ENCODE measurements around the gene TENT5C.

Gene TENT5C

GRCh38 chr1:117665556-117666270, 59.9 kb downstream of the TENT5C start:
- Histone ChIP-seq H3K9me3 (ENCODE audit: control insufficient read depth, insufficient read depth, low read length) (no peaks in the 10 kb centered on the region), H3K36me3 (ENCODE audit: control insufficient read depth, low read length) (no peaks in the 10 kb centered on the region), H3K4me2 (ENCODE audit: low read length) (no peak overlapping the region), H4K20me1 (ENCODE audit: control insufficient read depth, insufficient read depth, low read depth, low read length) (no peaks in the 10 kb centered on the region), H3F3A (ENCODE audit: control insufficient read depth, insufficient read depth) (no peaks in the 10 kb centered on the region), H3K27ac (ENCODE audit: low read depth, low read length) (no peak overlapping the region), H3K4me1 (ENCODE audit: control insufficient read depth, low read length) (peaks cover 22% of the 10 kb centered on the region), H3K27me3 (ENCODE audit: control insufficient read depth, low read length) (no peaks in the 10 kb centered on the region), H3K79me2 (ENCODE audit: control insufficient read depth, low read length) (no peaks in the 10 kb centered on the region), H3K9me2 (replicated peaks; ENCODE audit: control insufficient read depth, low read length) (no peaks in the 10 kb centered on the region), H3K4me3 (ENCODE audit: low read length) (no peak overlapping the region)
- TF ChIP-seq EZH2phosphoT487 (IDR thresholded peaks at IDR 0.05; ENCODE audit: borderline replicate concordance, low read length), result no peak
- TF ChIP-seq CTCF (IDR thresholded peaks at IDR 0.05; ENCODE audit: low read depth, low read length, poor library complexity, severe bottlenecking), result no peak

- Histone ChIP-seq H3K9me3 (ENCODE audit: control insufficient read depth, insufficient read depth, low read length) (no peaks in the 10 kb centered on the region), H3K4me3 (ENCODE audit: low read length) (no peak overlapping the region), H3K4me2 (ENCODE audit: low read length) (no peak overlapping the region), H3K79me2 (ENCODE audit: control insufficient read depth, low read length) (no peaks in the 10 kb centered on the region), H4K20me1 (ENCODE audit: control insufficient read depth, insufficient read depth, low read depth, low read length) (no peaks in the 10 kb centered on the region), H3K36me3 (ENCODE audit: control insufficient read depth, low read length) (no peaks in the 10 kb centered on the region), H3F3A (ENCODE audit: control insufficient read depth, insufficient read depth) (no peaks in the 10 kb centered on the region), H3K27ac (ENCODE audit: low read depth, low read length) (no peak overlapping the region), H3K9me2 (replicated peaks; ENCODE audit: control insufficient read depth, low read length) (no peaks in the 10 kb centered on the region), H3K4me1 (ENCODE audit: control insufficient read depth, low read length) (peaks cover 10% of the 10 kb centered on the region), H3K27me3 (ENCODE audit: control insufficient read depth, low read length) (peaks cover 7% of the 10 kb centered on the region)
- TF ChIP-seq CTCF (IDR thresholded peaks at IDR 0.05; ENCODE audit: low read depth, low read length, poor library complexity, severe bottlenecking) (no peak), EZH2phosphoT487 (IDR thresholded peaks at IDR 0.05; ENCODE audit: borderline replicate concordance, low read length) (no peak)
Measured at GRCh38 chr1:117669572-117669971, 63.7 kb downstream of the TENT5C start.

- no peak overlapping the region for H3K4me3 ChIP-seq (ENCODE audit: low read length)
- H3K27me3 ChIP-seq (ENCODE audit: control insufficient read depth, low read length), result peaks cover 7% of the 10 kb centered on the region
- no peaks in the 10 kb centered on the region for H4K20me1 ChIP-seq (ENCODE audit: control insufficient read depth, insufficient read depth, low read depth, low read length)
- H3K4me2 ChIP-seq (ENCODE audit: low read length), result no peak overlapping the region
- H3K79me2 ChIP-seq (ENCODE audit: control insufficient read depth, low read length), result no peaks in the 10 kb centered on the region
- no peak overlapping the region for H3K27ac ChIP-seq (ENCODE audit: low read depth, low read length)
- no peaks in the 10 kb centered on the region for H3K36me3 ChIP-seq (ENCODE audit: control insufficient read depth, low read length)
- H3K4me1 ChIP-seq (ENCODE audit: control insufficient read depth, low read length), result no peaks in the 10 kb centered on the region
- TF ChIP-seq EZH2phosphoT487 (IDR thresholded peaks at IDR 0.05; ENCODE audit: borderline replicate concordance, low read length) (no peak), CTCF (IDR thresholded peaks at IDR 0.05; ENCODE audit: low read depth, low read length, poor library complexity, severe bottlenecking) (no peak)
- no peaks in the 10 kb centered on the region for H3K9me3 ChIP-seq (ENCODE audit: control insufficient read depth, insufficient read depth, low read length)
- no peaks in the 10 kb centered on the region for H3K9me2 ChIP-seq (replicated peaks; ENCODE audit: control insufficient read depth, low read length)
- no peaks in the 10 kb centered on the region for H3F3A ChIP-seq (ENCODE audit: control insufficient read depth, insufficient read depth)
Measured at GRCh38 chr1:117670976-117671780, 65.3 kb downstream of the TENT5C start.

Data from DOHH2 (cell line).